Measurements from ENCODE around the gene SERPINA5.

SERPINA5 gene

GRCh38 chr14:94543449-94544124 is 37.6 kb upstream of the SERPINA5 start:
- H3K27ac ChIP-seq (ENCODE audit: low read length) = no peak overlapping the region
- H3K9ac ChIP-seq (ENCODE audit: low read length) = no peak overlapping the region
- DNase-seq = no peak
- no peaks in the 10 kb centered on the region for H3K9me2 ChIP-seq (replicated peaks; ENCODE audit: insufficient read depth, low read length)
- H3K9me3 ChIP-seq (replicated peaks; ENCODE audit: insufficient read depth, low read length) = no peaks in the 10 kb centered on the region
- H3K4me2 ChIP-seq (ENCODE audit: low read depth, low read length) = no peak overlapping the region
- no peaks in the 10 kb centered on the region for H3K79me2 ChIP-seq (ENCODE audit: low read length)
- H4K20me1 ChIP-seq (ENCODE audit: insufficient read depth, low read length) = no peaks in the 10 kb centered on the region
- no peaks in the 10 kb centered on the region for H3K4me1 ChIP-seq (ENCODE audit: low read length)
- TF ChIP-seq EZH2 (optimal IDR thresholded peaks at IDR 0.05; ENCODE audit: low read depth, low read length) = no peak
- TF ChIP-seq EZH2phosphoT487 (IDR thresholded peaks at IDR 0.05; ENCODE audit: low read length) = no peak
- TF ChIP-seq CTCF (IDR thresholded peaks at IDR 0.05; ENCODE audit: low read length) = no peak
- H3K27me3 ChIP-seq (replicated peaks; ENCODE audit: insufficient read depth, low read length) = no peaks in the 10 kb centered on the region
- no peaks in the 10 kb centered on the region for H3K36me3 ChIP-seq (replicated peaks; ENCODE audit: insufficient read depth, low read length)
- no peak overlapping the region for H3K4me3 ChIP-seq (ENCODE audit: low read length)
- H3F3A ChIP-seq (ENCODE audit: insufficient read depth, low read length) = no peaks in the 10 kb centered on the region
- no peak overlapping the region for H2AFZ ChIP-seq (ENCODE audit: low read length)

GRCh38 chr14:94544726-94545125 is 36.5 kb upstream of the SERPINA5 start:
- no peaks in the 10 kb centered on the region for H3K9me3 ChIP-seq (replicated peaks; ENCODE audit: insufficient read depth, low read length)
- H3K9ac ChIP-seq (ENCODE audit: low read length) = no peak overlapping the region
- H3K4me2 ChIP-seq (ENCODE audit: low read depth, low read length) = no peak overlapping the region
- H3K36me3 ChIP-seq (replicated peaks; ENCODE audit: insufficient read depth, low read length) = no peaks in the 10 kb centered on the region
- TF ChIP-seq EZH2 (optimal IDR thresholded peaks at IDR 0.05; ENCODE audit: low read depth, low read length) = no peak
- TF ChIP-seq CTCF (IDR thresholded peaks at IDR 0.05; ENCODE audit: low read length) = no peak
- TF ChIP-seq EZH2phosphoT487 (IDR thresholded peaks at IDR 0.05; ENCODE audit: low read length) = no peak
- no peak overlapping the region for H3K4me3 ChIP-seq (ENCODE audit: low read length)
- H3F3A ChIP-seq (ENCODE audit: insufficient read depth, low read length) = no peaks in the 10 kb centered on the region
- no peaks in the 10 kb centered on the region for H3K27me3 ChIP-seq (replicated peaks; ENCODE audit: insufficient read depth, low read length)
- H3K79me2 ChIP-seq (ENCODE audit: low read length) = no peaks in the 10 kb centered on the region
- DNase-seq = no peak
- no peaks in the 10 kb centered on the region for H4K20me1 ChIP-seq (ENCODE audit: insufficient read depth, low read length)
- H3K27ac ChIP-seq (ENCODE audit: low read length) = no peak overlapping the region
- no peak overlapping the region for H2AFZ ChIP-seq (ENCODE audit: low read length)
- H3K9me2 ChIP-seq (replicated peaks; ENCODE audit: insufficient read depth, low read length) = no peaks in the 10 kb centered on the region
- no peaks in the 10 kb centered on the region for H3K4me1 ChIP-seq (ENCODE audit: low read length)

- Histone ChIP-seq H3K9me3 (replicated peaks; ENCODE audit: insufficient read depth, low read length) (no peaks in the 10 kb centered on the region), H3K36me3 (replicated peaks; ENCODE audit: insufficient read depth, low read length) (no peaks in the 10 kb centered on the region), H3K27me3 (replicated peaks; ENCODE audit: insufficient read depth, low read length) (no peaks in the 10 kb centered on the region), H3F3A (ENCODE audit: insufficient read depth, low read length) (no peaks in the 10 kb centered on the region), H3K4me1 (ENCODE audit: low read length) (no peaks in the 10 kb centered on the region), H3K9ac (ENCODE audit: low read length) (no peak overlapping the region), H3K79me2 (ENCODE audit: low read length) (no peaks in the 10 kb centered on the region), H3K4me3 (ENCODE audit: low read length) (no peak overlapping the region), H3K27ac (ENCODE audit: low read length) (no peak overlapping the region), H4K20me1 (ENCODE audit: insufficient read depth, low read length) (no peaks in the 10 kb centered on the region), H2AFZ (ENCODE audit: low read length) (no peak overlapping the region), H3K9me2 (replicated peaks; ENCODE audit: insufficient read depth, low read length) (no peaks in the 10 kb centered on the region), H3K4me2 (ENCODE audit: low read depth, low read length) (no peak overlapping the region)
- DNase-seq = no peak
- no peak for TF ChIP-seq CTCF (IDR thresholded peaks at IDR 0.05; ENCODE audit: low read length)
- TF ChIP-seq EZH2phosphoT487 (IDR thresholded peaks at IDR 0.05; ENCODE audit: low read length) = no peak
- no peak for TF ChIP-seq EZH2 (optimal IDR thresholded peaks at IDR 0.05; ENCODE audit: low read depth, low read length)
These were observed 35.9 kb upstream of the SERPINA5 start for GRCh38 chr14:94545131-94545841.
